ENCODE results near the gene TRIM62. TPM values are rescaled to one million over a fixed set of nuclear protein-coding genes. Genes with fewer than 3 reads are reported as not detected.

TRIM62 gene
- total RNA-seq, 1 donor from 2014 or later, result 10.8 TPM

- Histone ChIP-seq H3K36me3 (ENCODE audit: insufficient read depth, low read length) (no peaks in the 10 kb centered on the region), H3K27me3 (ENCODE audit: insufficient read depth, low read length) (no peaks in the 10 kb centered on the region), H3K79me2 (ENCODE audit: insufficient read depth, low read length) (no peaks in the 10 kb centered on the region), H3K4me2 (ENCODE audit: low read length) (no peak overlapping the region), H3K9ac (ENCODE audit: low read length) (no peak overlapping the region), H3K9me3 (ENCODE audit: insufficient read depth, low read depth, low read length) (no peaks in the 10 kb centered on the region), H3K27ac (ENCODE audit: low read depth, low read length) (no peak overlapping the region), H4K20me1 (ENCODE audit: insufficient read depth, low read length) (no peaks in the 10 kb centered on the region), H3K4me3 (ENCODE audit: insufficient read depth, low read depth, low read length) (no peak overlapping the region), H2AFZ (ENCODE audit: low read depth, low read length) (no peak overlapping the region), H3K4me1 (ENCODE audit: insufficient read depth, low read length) (no peaks in the 10 kb centered on the region)
- H3K27ac Mint-ChIP-seq (ENCODE audit: unreplicated experiment), result peak overlapping the region; percentile 36
- H3K36me3 Mint-ChIP-seq (ENCODE audit: low read depth, unreplicated experiment), result peaks cover 9% of the 10 kb centered on the region
- FAIRE-seq (no peak), DNase-seq (ENCODE audit: low read depth) (no peak)
- H3K4me3 Mint-ChIP-seq (ENCODE audit: unreplicated experiment), result no peak overlapping the region
- peaks cover 7% of the 10 kb centered on the region for H3K4me1 Mint-ChIP-seq (ENCODE audit: low read depth, unreplicated experiment)
- TF ChIP-seq EZH2 (IDR thresholded peaks at IDR 0.05; ENCODE audit: insufficient read depth, low read length), result no peak
- TF ChIP-seq CTCF (IDR thresholded peaks at IDR 0.05; ENCODE audit: insufficient read depth, low read depth, low read length), result no peak
- peaks cover 18% of the 10 kb centered on the region for H3K27me3 Mint-ChIP-seq (ENCODE audit: low read depth, unreplicated experiment)
- peaks cover 2% of the 10 kb centered on the region for H3K9me3 Mint-ChIP-seq (ENCODE audit: unreplicated experiment)
Observed at GRCh38 chr1:33119050-33119449, 62.8 kb downstream of the TRIM62 start.

- Histone ChIP-seq H3K36me3 (ENCODE audit: insufficient read depth, low read length) (no peaks in the 10 kb centered on the region), H3K79me2 (ENCODE audit: insufficient read depth, low read length) (no peaks in the 10 kb centered on the region), H3K4me1 (ENCODE audit: insufficient read depth, low read length) (no peaks in the 10 kb centered on the region), H3K9ac (ENCODE audit: low read length) (no peak overlapping the region), H3K4me2 (ENCODE audit: low read length) (no peak overlapping the region), H2AFZ (ENCODE audit: low read depth, low read length) (no peak overlapping the region), H3K9me3 (ENCODE audit: insufficient read depth, low read depth, low read length) (no peaks in the 10 kb centered on the region), H3K4me3 (ENCODE audit: insufficient read depth, low read depth, low read length) (no peak overlapping the region), H3K27ac (ENCODE audit: low read depth, low read length) (no peak overlapping the region), H4K20me1 (ENCODE audit: insufficient read depth, low read length) (no peaks in the 10 kb centered on the region), H3K27me3 (ENCODE audit: insufficient read depth, low read length) (no peaks in the 10 kb centered on the region)
- no peak for TF ChIP-seq CTCF (IDR thresholded peaks at IDR 0.05; ENCODE audit: insufficient read depth, low read depth, low read length)
- no peak for TF ChIP-seq EZH2 (IDR thresholded peaks at IDR 0.05; ENCODE audit: insufficient read depth, low read length)
- Mint-ChIP-seq H3K36me3 (ENCODE audit: low read depth, unreplicated experiment) (peaks cover 9% of the 10 kb centered on the region), H3K9me3 (ENCODE audit: unreplicated experiment) (peaks cover 2% of the 10 kb centered on the region), H3K4me1 (ENCODE audit: low read depth, unreplicated experiment) (peaks cover 7% of the 10 kb centered on the region), H3K27ac (ENCODE audit: unreplicated experiment) (no peak overlapping the region), H3K27me3 (ENCODE audit: low read depth, unreplicated experiment) (peaks cover 18% of the 10 kb centered on the region), H3K4me3 (ENCODE audit: unreplicated experiment) (no peak overlapping the region)
- DNase-seq (ENCODE audit: low read depth) (no peak), FAIRE-seq (no peak)
Observed at GRCh38 chr1:33118274-33118673, 63.6 kb downstream of the TRIM62 start.

GRCh38 chr1:33117440-33118085 lies 64.3 kb downstream of the TRIM62 start:
- no peak overlapping the region for H3K27ac Mint-ChIP-seq (ENCODE audit: unreplicated experiment)
- FAIRE-seq (no peak), DNase-seq (ENCODE audit: low read depth) (no peak)
- Histone ChIP-seq H3K9me3 (ENCODE audit: insufficient read depth, low read depth, low read length) (no peaks in the 10 kb centered on the region), H4K20me1 (ENCODE audit: insufficient read depth, low read length) (no peaks in the 10 kb centered on the region), H3K79me2 (ENCODE audit: insufficient read depth, low read length) (no peaks in the 10 kb centered on the region), H3K9ac (ENCODE audit: low read length) (no peak overlapping the region), H3K27ac (ENCODE audit: low read depth, low read length) (no peak overlapping the region), H3K27me3 (ENCODE audit: insufficient read depth, low read length) (no peaks in the 10 kb centered on the region), H3K4me2 (ENCODE audit: low read length) (no peak overlapping the region), H3K4me3 (ENCODE audit: insufficient read depth, low read depth, low read length) (no peak overlapping the region), H3K4me1 (ENCODE audit: insufficient read depth, low read length) (no peaks in the 10 kb centered on the region), H3K36me3 (ENCODE audit: insufficient read depth, low read length) (no peaks in the 10 kb centered on the region), H2AFZ (ENCODE audit: low read depth, low read length) (no peak overlapping the region)
- H3K4me1 Mint-ChIP-seq (ENCODE audit: low read depth, unreplicated experiment), result peaks cover 7% of the 10 kb centered on the region
- H3K36me3 Mint-ChIP-seq (ENCODE audit: low read depth, unreplicated experiment), result peaks cover 4% of the 10 kb centered on the region
- no peak for TF ChIP-seq CTCF (IDR thresholded peaks at IDR 0.05; ENCODE audit: insufficient read depth, low read depth, low read length)
- TF ChIP-seq EZH2 (IDR thresholded peaks at IDR 0.05; ENCODE audit: insufficient read depth, low read length), result no peak
- H3K4me3 Mint-ChIP-seq (ENCODE audit: unreplicated experiment), result no peak overlapping the region
- peaks cover 11% of the 10 kb centered on the region for H3K27me3 Mint-ChIP-seq (ENCODE audit: low read depth, unreplicated experiment)
- H3K9me3 Mint-ChIP-seq (ENCODE audit: unreplicated experiment), result no peaks in the 10 kb centered on the region

Measured in astrocyte (in vitro differentiated cells and primary cell).